Cardiac muscle cell (in vitro differentiated cells and primary cell): ENCODE data around the gene CACNA2D3. TPM values are rescaled to one million over a fixed set of nuclear protein-coding genes. Genes with fewer than 3 reads are reported as not detected.
A peak's percentile ranks its signal among the peaks of the same experiment; 100 is the strongest.

Source experiments
- DNase-seq, 2 donors: peaks; one replicate each; pipeline versions ENCODE4 v3.0.0 to v3.0.0-alpha.2; 2010 to 2017; ENCODE audit warnings: low read depth in 1 of 2, low spot score in 1 of 2
- H3K27ac ChIP-seq: fragments of 200-600 bp; sonication (generic); 2 replicates; pipeline ENCODE4 v1.5.1; 2016
- H3K27me3 ChIP-seq: fragments of 200-600 bp; sonication (generic); 2 replicates; pipeline ENCODE4 v1.6.0; 2016; ENCODE audit warnings: control low read depth
- H3K36me3 ChIP-seq: fragments of 200-600 bp; sonication (generic); 2 replicates; pipeline ENCODE4 v1.5.1; 2016; ENCODE audit warnings: control low read depth
- H3K4me1 ChIP-seq: fragments of 200-600 bp; sonication (generic); 2 replicates; pipeline ENCODE4 v1.8.1; 2017; ENCODE audit warnings: low read depth, mild to moderate bottlenecking, mixed run types
- H3K4me3 ChIP-seq: fragments of 200-600 bp; sonication (generic); 2 replicates; pipeline ENCODE4 v1.5.1; 2016; ENCODE audit warnings: mild to moderate bottlenecking
- H3K9me3 ChIP-seq: fragments of 200-600 bp; sonication (generic); 2 replicates; pipeline ENCODE4 v1.5.1; 2017; ENCODE audit warnings: low read depth, mild to moderate bottlenecking, control low read depth
- polyA plus RNA-seq: library from polyadenylated mRNA; unstranded; fragments of >200 nt; fragmentation: Nextera tagmentation; extraction: Ambion mirVana; gene quantifications from 2 replicates; pipeline ENCODE4 v1.2.1, GENCODE V29; 2016
- total RNA-seq: library from RNA; depleted of rRNA; stranded (reverse); fragments of >200 nt; gene quantifications from 2 replicates; pipeline ENCODE4 v1.2.3, GENCODE V29; 2016
- TF ChIP-seq, protein P1 (sequence below): IDR thresholded peaks from 2 replicates; pipeline ENCODE4 v1.5.1; 2012; ENCODE audit warnings: low read depth, mild to moderate bottlenecking, low read length

Gene CACNA2D3
- total and polyA plus RNA-seq, 2 experiments from 2014 or later: 0.45 to 0.59 TPM

DNA sequence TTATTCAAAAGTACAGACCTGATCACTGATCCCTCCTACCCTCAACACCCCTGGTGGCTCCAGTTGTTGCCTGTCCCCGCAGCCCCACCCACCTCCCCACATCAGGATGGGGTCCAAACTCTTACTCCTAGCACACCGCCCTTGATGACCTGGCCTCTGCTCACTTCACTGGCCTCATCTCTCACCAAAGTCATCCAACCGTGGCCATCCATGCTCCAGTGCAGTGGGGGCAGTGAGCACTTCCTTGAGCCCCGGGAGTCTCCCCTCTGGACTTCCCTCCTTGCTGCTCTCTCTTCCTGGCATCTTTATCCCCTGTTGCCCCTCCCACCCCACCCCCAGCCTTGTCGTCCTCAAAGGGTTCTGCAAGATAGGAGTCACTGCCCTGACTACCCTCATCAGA is 191.1 kb downstream of the CACNA2D3 start:
- no peaks in the 10 kb centered on the region for H3K4me1 ChIP-seq
- no peak overlapping the region for H3K4me3 ChIP-seq
- H3K27ac ChIP-seq: no peak overlapping the region
- TF ChIP-seq, protein P1, sequence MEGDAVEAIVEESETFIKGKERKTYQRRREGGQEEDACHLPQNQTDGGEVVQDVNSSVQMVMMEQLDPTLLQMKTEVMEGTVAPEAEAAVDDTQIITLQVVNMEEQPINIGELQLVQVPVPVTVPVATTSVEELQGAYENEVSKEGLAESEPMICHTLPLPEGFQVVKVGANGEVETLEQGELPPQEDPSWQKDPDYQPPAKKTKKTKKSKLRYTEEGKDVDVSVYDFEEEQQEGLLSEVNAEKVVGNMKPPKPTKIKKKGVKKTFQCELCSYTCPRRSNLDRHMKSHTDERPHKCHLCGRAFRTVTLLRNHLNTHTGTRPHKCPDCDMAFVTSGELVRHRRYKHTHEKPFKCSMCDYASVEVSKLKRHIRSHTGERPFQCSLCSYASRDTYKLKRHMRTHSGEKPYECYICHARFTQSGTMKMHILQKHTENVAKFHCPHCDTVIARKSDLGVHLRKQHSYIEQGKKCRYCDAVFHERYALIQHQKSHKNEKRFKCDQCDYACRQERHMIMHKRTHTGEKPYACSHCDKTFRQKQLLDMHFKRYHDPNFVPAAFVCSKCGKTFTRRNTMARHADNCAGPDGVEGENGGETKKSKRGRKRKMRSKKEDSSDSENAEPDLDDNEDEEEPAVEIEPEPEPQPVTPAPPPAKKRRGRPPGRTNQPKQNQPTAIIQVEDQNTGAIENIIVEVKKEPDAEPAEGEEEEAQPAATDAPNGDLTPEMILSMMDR: no peak
- DNase-seq: no peak
- H3K36me3 ChIP-seq: no peaks in the 10 kb centered on the region
- H3K9me3 ChIP-seq: no peaks in the 10 kb centered on the region
- H3K27me3 ChIP-seq: no peaks in the 10 kb centered on the region

DNA sequence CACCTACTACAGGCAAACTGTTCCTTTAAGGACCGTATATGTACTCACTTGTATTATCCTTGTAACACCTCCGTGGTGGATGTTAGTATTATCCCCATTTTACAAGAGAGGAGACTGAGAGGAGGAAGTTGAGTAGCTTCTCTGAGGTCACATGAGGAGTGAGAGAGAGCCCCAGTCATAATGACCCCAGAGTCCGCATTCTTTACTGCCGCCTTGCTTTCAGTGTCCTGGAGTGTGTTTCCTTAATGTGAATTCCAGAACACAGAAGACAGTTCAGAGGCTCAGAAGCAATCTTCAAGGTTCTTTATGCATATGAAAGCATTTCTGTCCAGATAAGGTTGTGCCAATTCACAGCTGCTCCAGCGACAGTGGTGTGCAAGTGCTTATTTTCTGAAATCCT is 199.2 kb downstream of the CACNA2D3 start:
- DNase-seq: peak in 1 of 2 donors; percentile 13
- TF ChIP-seq, protein P1: no peak
- no peaks in the 10 kb centered on the region for H3K4me1 ChIP-seq

DNA sequence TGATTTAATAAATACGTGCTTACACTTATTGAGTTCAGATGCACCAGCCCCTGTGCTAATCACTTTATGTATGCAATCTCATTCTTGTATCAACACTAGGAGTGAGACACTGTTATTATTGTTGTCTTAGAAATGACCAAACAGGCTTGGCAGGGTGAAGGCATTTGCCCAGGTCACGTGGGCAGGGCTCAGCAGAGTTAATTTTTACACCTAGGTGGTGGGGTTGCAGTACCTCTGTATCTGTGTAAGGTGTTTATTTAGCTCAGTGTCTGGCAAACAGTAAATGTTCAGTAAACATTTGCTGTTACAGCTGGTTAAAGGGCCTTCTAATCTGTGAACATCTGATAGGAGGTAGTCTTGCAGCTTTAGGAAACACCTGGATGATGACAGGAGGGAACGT is 200.0 kb downstream of the CACNA2D3 start:
- H3K36me3 ChIP-seq: no peaks in the 10 kb centered on the region
- H3K9me3 ChIP-seq: no peaks in the 10 kb centered on the region
- no peak overlapping the region for H3K27ac ChIP-seq
- no peak for DNase-seq
- H3K4me1 ChIP-seq: no peaks in the 10 kb centered on the region
- TF ChIP-seq, protein P1: no peak
- H3K27me3 ChIP-seq: no peaks in the 10 kb centered on the region
- H3K4me3 ChIP-seq: no peak overlapping the region

More for the DNA sequence above, 199.2 kb downstream of the CACNA2D3 start:
- H3K9me3 ChIP-seq: no peaks in the 10 kb centered on the region
- H3K4me3 ChIP-seq: no peak overlapping the region
- H3K36me3 ChIP-seq: no peaks in the 10 kb centered on the region
- no peak overlapping the region for H3K27ac ChIP-seq
- H3K27me3 ChIP-seq: no peaks in the 10 kb centered on the region

DNA sequence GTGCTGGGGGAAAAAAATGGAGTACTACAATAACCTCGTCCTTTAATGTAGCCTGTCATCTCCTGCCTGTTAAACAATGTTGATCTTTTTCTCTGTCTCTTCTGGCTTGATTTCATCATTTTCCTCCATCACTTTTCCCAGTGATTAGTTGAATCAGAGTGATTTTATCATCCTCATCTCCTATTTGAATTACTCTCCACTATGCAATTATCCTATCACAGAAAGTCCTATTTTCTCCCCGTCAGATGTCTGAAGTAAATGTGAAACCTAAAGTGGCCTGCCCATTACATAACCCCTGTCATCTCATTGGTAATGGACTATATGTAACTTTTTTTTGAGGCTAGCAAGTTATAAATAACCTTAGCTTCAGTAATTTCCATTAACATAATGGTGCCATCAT is 201.8 kb downstream of the CACNA2D3 start:
- H3K27ac ChIP-seq: no peak overlapping the region

DNA sequence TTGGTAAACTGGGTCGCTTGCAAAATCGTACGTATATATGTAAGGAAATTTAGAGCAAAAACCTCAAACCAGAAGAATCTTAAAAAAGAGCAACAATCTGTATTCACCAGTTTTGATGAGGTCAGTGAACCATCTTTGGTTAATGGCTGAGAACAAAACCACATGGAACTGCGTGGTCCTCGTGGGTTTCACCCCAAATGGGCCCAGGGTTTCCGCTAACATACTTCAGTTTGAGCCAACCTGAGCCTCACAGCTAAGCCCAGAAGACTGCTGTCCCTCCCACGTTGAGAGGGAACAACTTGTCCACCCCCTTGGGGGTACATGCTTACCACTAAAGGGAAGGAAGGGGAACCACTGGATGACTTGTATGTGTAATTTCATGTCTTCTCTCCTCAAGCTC is 204.6 kb downstream of the CACNA2D3 start:
- TF ChIP-seq, protein P1: no peak
- H3K4me1 ChIP-seq: no peaks in the 10 kb centered on the region

More for the DNA sequence above, 201.8 kb downstream of the CACNA2D3 start:
- Histone ChIP-seq H3K4me1 (no peaks in the 10 kb centered on the region), H3K27me3 (no peaks in the 10 kb centered on the region), H3K9me3 (no peaks in the 10 kb centered on the region), H3K4me3 (no peak overlapping the region), H3K36me3 (no peaks in the 10 kb centered on the region)
- DNase-seq: no peak
- TF ChIP-seq, protein P1: no peak

DNA sequence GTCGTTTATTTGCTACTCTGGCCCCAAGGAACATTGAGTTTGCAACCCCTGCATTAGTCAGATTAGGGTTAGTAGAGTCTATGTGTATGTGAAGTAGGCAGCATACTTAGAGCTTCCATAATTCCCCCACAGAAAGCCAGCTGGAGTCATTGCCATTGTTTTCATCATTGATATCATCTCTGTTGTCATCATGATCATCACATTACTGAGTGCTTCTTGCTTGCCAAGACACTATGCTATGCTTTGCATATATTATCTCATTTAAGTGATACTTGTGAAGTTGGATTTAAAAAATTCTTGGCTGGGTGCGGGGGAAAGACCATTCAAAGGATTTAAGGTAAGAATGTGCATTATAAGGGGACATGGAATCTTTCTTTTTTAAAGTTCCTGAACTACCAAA is 209.0 kb downstream of the CACNA2D3 start:
- TF ChIP-seq, protein P1: no peak
- Histone ChIP-seq H3K9me3 (no peaks in the 10 kb centered on the region), H3K36me3 (no peaks in the 10 kb centered on the region), H3K4me3 (no peak overlapping the region), H3K27me3 (no peaks in the 10 kb centered on the region), H3K4me1 (no peaks in the 10 kb centered on the region), H3K27ac (no peak overlapping the region)
- DNase-seq: no peak

More for the DNA sequence above, 204.6 kb downstream of the CACNA2D3 start:
- H3K4me3 ChIP-seq: no peak overlapping the region
- no peaks in the 10 kb centered on the region for H3K36me3 ChIP-seq
- H3K9me3 ChIP-seq: no peaks in the 10 kb centered on the region
- H3K27ac ChIP-seq: no peak overlapping the region
- no peak for DNase-seq
- H3K27me3 ChIP-seq: no peaks in the 10 kb centered on the region
